UCSD-AML1 (cell line): ENCODE measurements around the gene AGPAT4.

Experiments used
- DNase-seq: peaks from one replicate; lab custom pipeline; 2025; ENCODE audit not compliant: unreplicated experiment; lab: John Stamatoyannopoulos, UW

AGPAT4 gene

GRCh38 chr6:161080263-161080970 is 193.4 kb downstream of the AGPAT4 start:
- DNase-seq: no peak
